ENCODE results near the gene SLC6A16.

DNA sequence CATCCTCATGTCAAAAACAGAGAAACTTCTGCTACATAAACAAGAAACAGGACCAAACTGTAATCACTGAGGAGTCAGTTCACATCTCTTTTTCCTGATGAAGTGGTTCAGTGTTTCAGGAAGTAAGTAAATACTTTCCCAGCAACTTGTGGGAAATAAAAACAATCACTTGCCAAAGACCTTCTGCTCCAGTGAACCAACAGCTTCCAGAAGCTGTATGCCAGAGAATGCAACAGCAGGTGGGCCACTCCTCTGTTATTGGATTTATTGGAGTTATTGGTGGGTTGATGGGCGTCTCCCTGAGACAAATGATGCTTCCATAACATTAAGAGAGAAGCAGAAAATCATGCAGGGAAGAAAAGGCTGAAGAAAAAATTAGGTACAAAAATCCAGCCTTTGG, 9.9 kb downstream of the SLC6A16 start:
- TF ChIP-seq, protein P1, sequence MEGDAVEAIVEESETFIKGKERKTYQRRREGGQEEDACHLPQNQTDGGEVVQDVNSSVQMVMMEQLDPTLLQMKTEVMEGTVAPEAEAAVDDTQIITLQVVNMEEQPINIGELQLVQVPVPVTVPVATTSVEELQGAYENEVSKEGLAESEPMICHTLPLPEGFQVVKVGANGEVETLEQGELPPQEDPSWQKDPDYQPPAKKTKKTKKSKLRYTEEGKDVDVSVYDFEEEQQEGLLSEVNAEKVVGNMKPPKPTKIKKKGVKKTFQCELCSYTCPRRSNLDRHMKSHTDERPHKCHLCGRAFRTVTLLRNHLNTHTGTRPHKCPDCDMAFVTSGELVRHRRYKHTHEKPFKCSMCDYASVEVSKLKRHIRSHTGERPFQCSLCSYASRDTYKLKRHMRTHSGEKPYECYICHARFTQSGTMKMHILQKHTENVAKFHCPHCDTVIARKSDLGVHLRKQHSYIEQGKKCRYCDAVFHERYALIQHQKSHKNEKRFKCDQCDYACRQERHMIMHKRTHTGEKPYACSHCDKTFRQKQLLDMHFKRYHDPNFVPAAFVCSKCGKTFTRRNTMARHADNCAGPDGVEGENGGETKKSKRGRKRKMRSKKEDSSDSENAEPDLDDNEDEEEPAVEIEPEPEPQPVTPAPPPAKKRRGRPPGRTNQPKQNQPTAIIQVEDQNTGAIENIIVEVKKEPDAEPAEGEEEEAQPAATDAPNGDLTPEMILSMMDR (IDR thresholded peaks at IDR 0.05; ENCODE audit: low read depth, low read length) = no peak
- no peak for TF ChIP-seq EZH2phosphoT487 (IDR thresholded peaks at IDR 0.05; ENCODE audit: low read depth)
